HG02973 (cell line): ENCODE measurements around the gene SEZ6.

Experiments used
- ATAC-seq: cut with Tn5 transposase; IDR thresholded peaks from one replicate; pipeline ENCODE4 v1.9.1; 2021; ENCODE audit warnings: moderate library complexity; ENCODE audit not compliant: unreplicated experiment

Gene SEZ6

DNA sequence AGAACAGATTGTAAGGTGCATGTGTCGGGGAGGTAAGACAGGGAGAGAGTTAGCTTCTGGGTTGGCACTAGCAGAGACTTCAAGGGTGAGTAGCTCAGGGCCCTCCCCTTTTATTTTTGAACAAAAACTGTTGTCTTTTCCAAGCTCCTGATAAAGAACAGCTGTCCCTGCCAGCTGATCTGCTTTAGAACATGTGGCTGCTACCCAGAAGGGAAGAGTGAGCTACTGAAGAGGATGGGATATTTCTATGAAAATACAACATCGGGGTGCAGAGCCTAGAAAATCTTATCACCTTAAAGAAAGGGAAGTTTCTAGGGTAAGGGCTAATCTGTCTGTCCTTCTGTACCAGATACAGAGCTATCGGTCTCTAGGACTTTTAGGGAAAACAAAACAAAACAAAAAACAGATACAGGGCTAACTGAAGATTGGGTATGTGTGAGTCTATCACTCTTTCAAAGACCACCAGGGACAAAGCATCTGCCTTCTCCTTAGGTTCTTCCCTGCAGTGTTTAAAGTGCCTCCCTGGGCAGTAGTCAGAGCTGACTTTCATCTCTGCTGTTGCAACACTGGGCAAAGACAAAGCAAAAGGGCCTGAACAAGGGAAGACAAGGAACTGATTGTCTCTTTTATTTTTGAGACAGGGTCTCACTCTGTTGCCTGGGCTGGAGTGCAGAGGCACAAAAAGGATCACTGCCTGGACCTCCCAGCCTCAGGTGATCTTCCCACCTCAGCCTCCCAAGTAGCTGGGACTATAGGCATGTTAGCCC is 97.9 kb downstream of the SEZ6 start:
- ATAC-seq = no peak

DNA sequence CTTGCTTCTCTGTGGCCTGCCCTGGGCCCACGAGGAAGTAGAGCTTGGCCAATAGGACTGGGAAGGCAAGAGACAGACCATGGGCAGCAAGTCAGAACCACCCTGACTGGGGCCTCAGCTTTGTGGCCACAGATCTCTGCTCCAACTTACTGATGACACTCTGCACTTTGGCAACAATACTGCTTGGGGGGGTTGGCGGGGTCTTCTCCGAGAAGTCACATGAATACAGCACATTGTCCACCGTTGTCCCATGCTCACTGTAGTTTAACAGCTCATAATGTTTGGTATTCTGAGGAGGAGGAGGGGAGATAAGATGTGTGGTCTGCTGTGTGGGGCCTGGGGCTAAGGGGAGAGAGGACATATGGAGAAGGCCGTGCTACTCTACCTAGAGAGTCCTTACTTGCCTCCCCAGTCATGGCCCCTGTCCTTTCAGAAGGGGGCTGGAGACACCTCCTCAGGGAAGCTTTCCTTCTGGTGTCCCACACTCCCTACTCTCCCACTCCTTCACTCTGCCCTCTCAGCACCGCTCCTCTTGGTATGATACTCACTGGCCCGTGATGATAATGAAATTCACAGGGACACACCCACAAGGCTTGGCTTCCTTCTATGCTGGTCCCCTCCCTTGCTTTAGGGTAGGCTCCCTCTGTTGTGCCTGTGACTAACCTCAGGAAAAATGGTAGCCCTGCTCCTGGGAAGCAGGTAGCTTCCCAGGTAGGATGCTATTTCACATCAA is 99.0 kb downstream of the SEZ6 start:
- no peak for ATAC-seq

DNA sequence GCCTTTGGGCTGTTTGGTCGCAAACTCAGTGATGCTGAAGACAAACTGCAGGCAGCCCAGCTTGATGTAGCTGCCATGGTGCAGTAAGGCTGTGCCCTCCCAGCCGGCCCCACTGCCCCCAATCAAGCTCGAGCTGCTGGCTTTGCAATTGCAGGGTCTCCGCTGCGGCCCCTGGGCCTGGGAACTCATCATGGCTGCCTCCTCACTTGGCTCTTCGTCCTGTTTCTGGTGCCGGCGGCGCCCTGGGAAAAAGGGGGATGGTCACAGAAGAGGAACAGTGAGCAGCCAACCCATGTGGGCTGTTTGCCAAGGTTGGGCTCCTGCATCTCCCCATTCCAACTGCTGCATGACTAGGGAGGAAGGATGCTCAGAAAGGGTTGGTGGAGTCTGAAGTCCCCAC is 99.6 kb downstream of the SEZ6 start:
- no peak for ATAC-seq
